OCI-LY3 (cell line): ENCODE measurements around the gene ACAD10.
"Not testable (repeated sequence)": the region's sequence is repeated elsewhere in the genome, so short reads cannot be mapped to it uniquely, and the experiment has no call there.

Source experiments
- CTCF ChIP-seq: fragments of 200-600, 300-600 bp; sonication (generic); IDR thresholded peaks from 2 replicates; pipeline ENCODE4 v1.5.1; 2014; ENCODE audit warnings: antibody characterized with exemption, low read length, low read depth
- EZH2phosphoT487 ChIP-seq: fragments of 200-600 bp; shearing (Covaris generic); IDR thresholded peaks from 2 replicates; pipeline ENCODE4 v1.6.1; 2018; ENCODE audit warnings: antibody characterized with exemption, mixed run types, low read depth

GRCh38 chr12:111739524-111739923 lies 53.7 kb downstream of the ACAD10 start:
- TF ChIP-seq CTCF, EZH2phosphoT487: not testable (repeated sequence)
